K562 (cell line): Measurements from ENCODE around the gene KIAA1614. TPM values are rescaled to one million over a fixed set of nuclear protein-coding genes. Genes with fewer than 3 reads are reported as not detected.

Source experiments
- ASH1L ChIP-seq: fragments of 450-650 bp; IDR thresholded peaks from 2 replicates; pipeline ENCODE4 v1.6.1; 2018; ENCODE audit warnings: borderline replicate concordance, mild to moderate bottlenecking, low read depth; ENCODE audit not compliant: partially characterized antibody
- CBFB ChIP-seq: sonication (generic); formaldehyde crosslinking; IDR thresholded peaks from 2 replicates; pipeline ENCODE4 v1.4.0; 2020; ENCODE audit warnings: mild to moderate bottlenecking, missing genetic modification reagents
- FOXK2 ChIP-seq, 2 experiments: fragments of 450-650 bp; IDR thresholded peaks in 1 of 2; conservative IDR thresholded peaks in 1 of 2; 2 replicates each; pipeline ENCODE4 v1.6.1; 2016; ENCODE audit warnings: low read depth in 2 of 2, mild to moderate bottlenecking in 1 of 2
- HNRNPH1 ChIP-seq: fragments of 200-400 bp; formaldehyde crosslinking; optimal IDR thresholded peaks from 2 replicates; pipeline ENCODE3; 2017; ENCODE audit warnings: low read depth, mild to moderate bottlenecking, low read length, moderate library complexity
- PRPF4 ChIP-seq: fragments of 200-400 bp; formaldehyde crosslinking; IDR thresholded peaks from one replicate; pipeline ENCODE4 v1.6.1; 2017; ENCODE audit warnings: low read length, low read depth, mild to moderate bottlenecking; ENCODE audit not compliant: insufficient read depth, poor library complexity, severe bottlenecking
- TAF7 ChIP-seq: fragments of 450-650 bp; IDR thresholded peaks from 2 replicates; pipeline ENCODE4 v1.6.1; 2016; ENCODE audit warnings: missing genetic modification characterization, missing compliant biosample characterization
- YBX1 ChIP-seq: fragments of 450-650 bp; IDR thresholded peaks from 2 replicates; pipeline ENCODE4 v1.7.1; 2016; ENCODE audit warnings: mild to moderate bottlenecking
- polyA plus RNA-seq, 8 experiments: library from polyadenylated mRNA; depleted of rRNA in 4 of 8; stranded (reverse) in 5 of 8; unstranded in 3 of 8; fragments of >200 nt; fragmentation: Nextera tagmentation in 2 of 8; fragmentation: Illumina TruSeq in 1 of 8; extraction: Ambion mirVana in 2 of 8; extraction: Trizol in 1 of 8; gene quantifications; 2 replicates each; pipeline versions ENCODE4 v1.2.1 to v1.2.3, GENCODE V29; 2011 to 2014; ENCODE audit warnings: inconsistent platforms in 1 of 8, missing spikeins in 1 of 8
- total RNA-seq, 7 experiments: library from RNA; depleted of rRNA in 6 of 7; stranded (reverse); fragments of >200 nt in 6 of 7; fragmentation: Illumina TruSeq in 2 of 7; extraction: Trizol in 2 of 7; gene quantifications; 2 replicates each; pipeline versions ENCODE4 v1.2.1 to v1.2.3, GENCODE V29; 2011 to 2021; ENCODE audit warnings: low replicate concordance in 1 of 7
- TF ChIP-seq, protein P1 (sequence below): fragments of 200-800 bp; sonication (Bioruptor generic); IDR thresholded peaks from 2 replicates; pipeline ENCODE4 v1.6.1; 2016; ENCODE audit warnings: missing genetic modification characterization, missing compliant biosample characterization
- TF ChIP-seq, protein P2 (sequence below): sonication (generic); formaldehyde crosslinking; IDR thresholded peaks from 2 replicates; pipeline ENCODE4 v1.4.0; 2020; ENCODE audit warnings: mild to moderate bottlenecking, missing genetic modification reagents

Gene KIAA1614
- total and polyA plus RNA-seq, 9 of the 15 experiments (the other 6 are each of a cell fraction or from before 2014, with no cell fraction given) = 0.01 to 1.1 (median 0.15) TPM; not detected in 1

DNA sequence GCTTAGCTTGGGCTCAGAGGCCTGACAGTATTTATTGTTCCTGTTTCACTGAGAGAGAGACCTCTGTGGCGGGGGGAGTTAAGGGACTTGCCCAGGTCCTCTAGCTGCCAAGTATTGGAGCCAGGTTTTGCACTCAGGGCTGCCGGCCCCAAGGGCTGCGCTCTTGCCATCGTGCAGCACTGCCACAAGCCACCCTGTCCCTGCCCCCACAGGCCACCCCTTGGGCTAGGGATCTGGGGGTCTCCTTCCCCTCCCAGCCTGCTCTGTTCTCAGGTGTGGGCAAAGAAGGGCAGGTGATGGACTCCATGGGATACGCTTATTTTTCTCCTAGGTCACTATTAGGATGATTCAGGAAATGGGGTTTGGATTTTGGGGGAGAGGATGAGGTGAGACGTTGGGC lies 8.7 kb downstream of the KIAA1614 start (continued):
- TF ChIP-seq, protein P1, sequence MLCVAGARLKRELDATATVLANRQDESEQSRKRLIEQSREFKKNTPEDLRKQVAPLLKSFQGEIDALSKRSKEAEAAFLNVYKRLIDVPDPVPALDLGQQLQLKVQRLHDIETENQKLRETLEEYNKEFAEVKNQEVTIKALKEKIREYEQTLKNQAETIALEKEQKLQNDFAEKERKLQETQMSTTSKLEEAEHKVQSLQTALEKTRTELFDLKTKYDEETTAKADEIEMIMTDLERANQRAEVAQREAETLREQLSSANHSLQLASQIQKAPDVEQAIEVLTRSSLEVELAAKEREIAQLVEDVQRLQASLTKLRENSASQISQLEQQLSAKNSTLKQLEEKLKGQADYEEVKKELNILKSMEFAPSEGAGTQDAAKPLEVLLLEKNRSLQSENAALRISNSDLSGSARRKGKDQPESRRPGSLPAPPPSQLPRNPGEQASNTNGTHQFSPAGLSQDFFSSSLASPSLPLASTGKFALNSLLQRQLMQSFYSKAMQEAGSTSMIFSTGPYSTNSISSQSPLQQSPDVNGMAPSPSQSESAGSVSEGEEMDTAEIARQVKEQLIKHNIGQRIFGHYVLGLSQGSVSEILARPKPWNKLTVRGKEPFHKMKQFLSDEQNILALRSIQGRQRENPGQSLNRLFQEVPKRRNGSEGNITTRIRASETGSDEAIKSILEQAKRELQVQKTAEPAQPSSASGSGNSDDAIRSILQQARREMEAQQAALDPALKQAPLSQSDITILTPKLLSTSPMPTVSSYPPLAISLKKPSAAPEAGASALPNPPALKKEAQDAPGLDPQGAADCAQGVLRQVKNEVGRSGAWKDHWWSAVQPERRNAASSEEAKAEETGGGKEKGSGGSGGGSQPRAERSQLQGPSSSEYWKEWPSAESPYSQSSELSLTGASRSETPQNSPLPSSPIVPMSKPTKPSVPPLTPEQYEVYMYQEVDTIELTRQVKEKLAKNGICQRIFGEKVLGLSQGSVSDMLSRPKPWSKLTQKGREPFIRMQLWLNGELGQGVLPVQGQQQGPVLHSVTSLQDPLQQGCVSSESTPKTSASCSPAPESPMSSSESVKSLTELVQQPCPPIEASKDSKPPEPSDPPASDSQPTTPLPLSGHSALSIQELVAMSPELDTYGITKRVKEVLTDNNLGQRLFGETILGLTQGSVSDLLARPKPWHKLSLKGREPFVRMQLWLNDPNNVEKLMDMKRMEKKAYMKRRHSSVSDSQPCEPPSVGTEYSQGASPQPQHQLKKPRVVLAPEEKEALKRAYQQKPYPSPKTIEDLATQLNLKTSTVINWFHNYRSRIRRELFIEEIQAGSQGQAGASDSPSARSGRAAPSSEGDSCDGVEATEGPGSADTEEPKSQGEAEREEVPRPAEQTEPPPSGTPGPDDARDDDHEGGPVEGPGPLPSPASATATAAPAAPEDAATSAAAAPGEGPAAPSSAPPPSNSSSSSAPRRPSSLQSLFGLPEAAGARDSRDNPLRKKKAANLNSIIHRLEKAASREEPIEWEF = no peak
- TF ChIP-seq CBFB (CRISPR knock-in tag) (no peak), ASH1L (no peak), PRPF4 (no peak), YBX1 (no peak), FOXK2 (conservative IDR thresholded peaks at IDR 0.05 in 1 of 2, IDR thresholded peaks at IDR 0.05 in 1 of 2; ENCODE audit: low read depth in 2 of 2) (no peak), HNRNPH1 (no peak), TAF7 (tag) (no peak)
- TF ChIP-seq, protein P2, sequence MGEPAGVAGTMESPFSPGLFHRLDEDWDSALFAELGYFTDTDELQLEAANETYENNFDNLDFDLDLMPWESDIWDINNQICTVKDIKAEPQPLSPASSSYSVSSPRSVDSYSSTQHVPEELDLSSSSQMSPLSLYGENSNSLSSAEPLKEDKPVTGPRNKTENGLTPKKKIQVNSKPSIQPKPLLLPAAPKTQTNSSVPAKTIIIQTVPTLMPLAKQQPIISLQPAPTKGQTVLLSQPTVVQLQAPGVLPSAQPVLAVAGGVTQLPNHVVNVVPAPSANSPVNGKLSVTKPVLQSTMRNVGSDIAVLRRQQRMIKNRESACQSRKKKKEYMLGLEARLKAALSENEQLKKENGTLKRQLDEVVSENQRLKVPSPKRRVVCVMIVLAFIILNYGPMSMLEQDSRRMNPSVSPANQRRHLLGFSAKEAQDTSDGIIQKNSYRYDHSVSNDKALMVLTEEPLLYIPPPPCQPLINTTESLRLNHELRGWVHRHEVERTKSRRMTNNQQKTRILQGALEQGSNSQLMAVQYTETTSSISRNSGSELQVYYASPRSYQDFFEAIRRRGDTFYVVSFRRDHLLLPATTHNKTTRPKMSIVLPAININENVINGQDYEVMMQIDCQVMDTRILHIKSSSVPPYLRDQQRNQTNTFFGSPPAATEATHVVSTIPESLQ (CRISPR knock-in tag) = no peak
